Measurements from ENCODE around the gene BCAT1.

DNA sequence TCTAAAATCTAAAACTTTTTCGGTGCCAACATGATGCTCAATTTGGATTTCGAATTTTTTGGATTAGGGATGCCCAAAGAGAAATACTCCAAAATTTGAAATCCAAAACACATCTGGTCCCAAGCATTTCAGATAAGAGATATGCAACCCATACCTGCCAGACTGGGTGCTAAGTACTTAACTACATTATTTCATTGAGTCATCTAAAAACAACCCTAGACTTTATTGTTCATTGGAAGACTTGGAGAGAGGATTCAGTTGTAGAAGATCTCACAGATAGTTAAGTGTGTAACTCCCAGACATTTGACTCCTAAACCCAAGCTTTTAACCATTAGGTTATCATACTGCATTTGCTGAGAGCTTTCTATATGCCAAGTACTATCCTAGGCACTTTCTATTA lies 102.2 kb downstream of the BCAT1 start:
- TF ChIP-seq, protein P1, sequence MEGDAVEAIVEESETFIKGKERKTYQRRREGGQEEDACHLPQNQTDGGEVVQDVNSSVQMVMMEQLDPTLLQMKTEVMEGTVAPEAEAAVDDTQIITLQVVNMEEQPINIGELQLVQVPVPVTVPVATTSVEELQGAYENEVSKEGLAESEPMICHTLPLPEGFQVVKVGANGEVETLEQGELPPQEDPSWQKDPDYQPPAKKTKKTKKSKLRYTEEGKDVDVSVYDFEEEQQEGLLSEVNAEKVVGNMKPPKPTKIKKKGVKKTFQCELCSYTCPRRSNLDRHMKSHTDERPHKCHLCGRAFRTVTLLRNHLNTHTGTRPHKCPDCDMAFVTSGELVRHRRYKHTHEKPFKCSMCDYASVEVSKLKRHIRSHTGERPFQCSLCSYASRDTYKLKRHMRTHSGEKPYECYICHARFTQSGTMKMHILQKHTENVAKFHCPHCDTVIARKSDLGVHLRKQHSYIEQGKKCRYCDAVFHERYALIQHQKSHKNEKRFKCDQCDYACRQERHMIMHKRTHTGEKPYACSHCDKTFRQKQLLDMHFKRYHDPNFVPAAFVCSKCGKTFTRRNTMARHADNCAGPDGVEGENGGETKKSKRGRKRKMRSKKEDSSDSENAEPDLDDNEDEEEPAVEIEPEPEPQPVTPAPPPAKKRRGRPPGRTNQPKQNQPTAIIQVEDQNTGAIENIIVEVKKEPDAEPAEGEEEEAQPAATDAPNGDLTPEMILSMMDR (IDR thresholded peaks at IDR 0.05) = no peak
- no peak for TF ChIP-seq POLR2A (IDR thresholded peaks at IDR 0.05)

Data from Peyer's patch (tissue), 4 donors.